ENCODE data around the gene UNC45A. TPM values are rescaled to one million over a fixed set of nuclear protein-coding genes. Genes with fewer than 3 reads are reported as not detected.

Gene UNC45A
- total RNA-seq, 1 experiment from 2014 or later, result 58.4 TPM

DNA sequence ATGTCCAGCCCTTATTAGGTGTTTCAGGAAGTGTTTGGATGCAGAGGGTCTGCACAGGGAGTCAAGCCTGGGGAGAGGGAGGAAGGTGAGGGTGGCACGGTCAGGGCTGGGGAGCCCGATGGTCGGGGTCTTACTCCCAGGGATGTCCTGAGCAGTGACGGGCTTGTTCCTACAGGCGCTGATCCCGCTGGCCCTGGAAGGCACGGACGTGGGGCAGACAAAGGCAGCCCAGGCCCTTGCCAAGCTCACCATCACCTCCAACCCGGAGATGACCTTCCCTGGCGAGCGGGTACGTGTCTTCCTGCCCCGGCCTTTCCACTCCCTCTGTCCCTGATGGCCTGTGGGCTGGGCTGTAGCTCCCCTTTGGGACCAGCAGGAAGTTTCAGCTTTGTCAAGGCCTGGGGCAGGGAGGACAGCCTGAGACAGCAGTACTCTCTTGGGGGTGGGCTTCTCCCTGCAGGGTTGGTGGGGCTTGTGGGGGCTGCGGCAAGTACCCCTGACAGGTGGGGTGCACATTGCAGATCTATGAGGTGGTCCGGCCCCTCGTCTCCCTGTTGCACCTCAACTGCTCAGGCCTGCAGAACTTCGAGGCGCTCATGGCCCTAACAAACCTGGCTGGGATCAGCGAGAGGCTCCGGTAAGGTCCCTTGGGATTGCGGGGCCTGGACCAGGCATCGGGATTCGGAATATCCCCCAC lies 15.0 kb downstream of the UNC45A start:
- in situ Hi-C loops (cut with HindIII; ENCODE audit: low pct_unique_long_range_greater_than_20kb, low sequenced_read_pairs), result no loop called here
- DNase-seq (ENCODE audit: low read depth, low spot score), result no peak

DNA sequence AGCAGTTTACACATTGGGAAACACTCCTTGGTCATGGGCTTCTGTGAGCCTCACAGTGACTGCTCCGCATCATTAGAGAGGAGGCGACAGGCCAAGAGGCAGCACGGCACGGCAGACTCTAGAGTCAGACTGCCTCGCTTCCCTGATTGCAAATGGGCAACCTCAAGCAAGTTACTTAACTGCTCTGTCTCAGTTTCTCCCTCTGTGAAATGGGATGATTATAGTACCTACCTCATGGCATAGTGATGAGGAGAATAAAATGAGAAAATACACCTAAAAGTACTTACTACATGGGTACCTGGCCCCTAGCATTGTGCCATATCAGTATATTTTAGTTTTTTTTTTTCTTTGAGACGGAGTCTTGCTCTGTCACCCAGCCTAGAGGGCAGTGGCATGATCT lies 15.6 kb downstream of the UNC45A start:
- in situ Hi-C loops (cut with HindIII; ENCODE audit: low pct_unique_long_range_greater_than_20kb, low sequenced_read_pairs), result no loop called here
- no peak for DNase-seq (ENCODE audit: low read depth, low spot score)

DNA sequence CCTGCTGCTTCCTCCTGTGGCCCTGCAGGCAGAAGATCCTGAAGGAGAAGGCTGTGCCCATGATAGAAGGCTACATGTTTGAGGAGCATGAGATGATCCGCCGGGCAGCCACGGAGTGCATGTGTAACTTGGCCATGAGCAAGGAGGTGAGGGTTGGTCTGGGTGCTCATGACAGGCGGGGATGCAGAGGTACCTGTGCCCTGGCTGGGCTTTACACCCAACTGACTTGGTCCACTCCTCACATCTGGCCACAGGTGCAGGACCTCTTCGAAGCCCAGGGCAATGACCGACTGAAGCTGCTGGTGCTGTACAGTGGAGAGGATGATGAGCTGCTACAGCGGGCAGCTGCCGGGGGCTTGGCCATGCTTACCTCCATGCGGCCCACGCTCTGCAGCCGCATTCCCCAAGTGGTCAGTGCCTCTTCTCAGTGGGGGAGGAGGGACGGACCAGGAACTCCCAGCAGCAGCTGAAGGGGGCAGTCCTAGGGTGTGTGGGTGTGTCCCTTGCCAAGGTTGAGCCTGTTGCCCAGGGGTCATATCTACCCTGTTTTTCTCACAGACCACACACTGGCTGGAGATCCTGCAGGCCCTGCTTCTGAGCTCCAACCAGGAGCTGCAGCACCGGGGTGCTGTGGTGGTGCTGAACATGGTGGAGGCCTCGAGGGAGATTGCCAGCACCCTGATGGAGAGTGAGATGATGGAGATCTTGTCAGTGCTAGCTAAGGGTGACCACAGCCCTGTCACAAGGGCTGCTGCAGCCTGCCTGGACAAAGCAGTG lies 18.0 kb downstream of the UNC45A start:
- in situ Hi-C loops (cut with HindIII; ENCODE audit: low pct_unique_long_range_greater_than_20kb, low sequenced_read_pairs), result no loop called here
- no peak for DNase-seq (ENCODE audit: low read depth, low spot score)

DNA sequence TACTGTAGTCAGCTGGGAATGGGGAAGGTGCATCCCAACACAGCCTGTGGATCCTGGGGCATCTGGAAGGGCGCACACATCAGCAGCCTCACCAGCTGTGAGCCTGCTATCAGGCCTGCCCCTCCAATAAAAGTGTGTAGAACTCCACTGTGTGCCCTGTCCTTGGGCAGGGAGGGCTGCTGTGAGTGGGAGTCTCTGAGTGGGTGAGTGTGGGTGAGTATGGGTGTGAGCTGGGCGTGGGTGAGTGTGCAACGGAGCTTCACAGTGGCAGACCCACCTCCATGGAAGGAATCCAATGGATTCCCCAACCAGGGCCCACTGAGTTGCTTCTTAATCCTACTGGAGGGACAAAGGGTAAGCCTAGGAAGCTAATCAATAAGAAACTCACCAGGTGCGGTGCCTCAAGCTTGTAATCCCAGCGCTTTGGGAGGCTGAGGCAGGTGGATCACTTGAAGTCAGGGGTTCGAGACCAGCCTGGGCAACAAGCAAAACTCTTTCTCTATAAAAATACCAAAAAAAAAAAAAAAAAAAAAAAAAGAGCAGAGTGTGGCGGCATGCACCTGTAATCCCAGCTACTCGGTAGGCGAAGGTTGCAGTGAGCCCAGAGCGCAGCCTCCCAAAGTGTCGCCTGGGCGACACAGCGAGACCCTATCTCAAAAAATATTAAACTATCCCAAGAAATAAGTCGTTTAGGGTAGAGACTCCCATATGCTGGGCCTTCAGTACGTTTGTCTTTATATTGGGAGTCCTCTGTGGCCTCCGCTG lies 19.0 kb downstream of the UNC45A start:
- DNase-seq (ENCODE audit: low read depth, low spot score), result no peak
- in situ Hi-C loops (cut with HindIII; ENCODE audit: low pct_unique_long_range_greater_than_20kb, low sequenced_read_pairs), result no loop called here

DNA sequence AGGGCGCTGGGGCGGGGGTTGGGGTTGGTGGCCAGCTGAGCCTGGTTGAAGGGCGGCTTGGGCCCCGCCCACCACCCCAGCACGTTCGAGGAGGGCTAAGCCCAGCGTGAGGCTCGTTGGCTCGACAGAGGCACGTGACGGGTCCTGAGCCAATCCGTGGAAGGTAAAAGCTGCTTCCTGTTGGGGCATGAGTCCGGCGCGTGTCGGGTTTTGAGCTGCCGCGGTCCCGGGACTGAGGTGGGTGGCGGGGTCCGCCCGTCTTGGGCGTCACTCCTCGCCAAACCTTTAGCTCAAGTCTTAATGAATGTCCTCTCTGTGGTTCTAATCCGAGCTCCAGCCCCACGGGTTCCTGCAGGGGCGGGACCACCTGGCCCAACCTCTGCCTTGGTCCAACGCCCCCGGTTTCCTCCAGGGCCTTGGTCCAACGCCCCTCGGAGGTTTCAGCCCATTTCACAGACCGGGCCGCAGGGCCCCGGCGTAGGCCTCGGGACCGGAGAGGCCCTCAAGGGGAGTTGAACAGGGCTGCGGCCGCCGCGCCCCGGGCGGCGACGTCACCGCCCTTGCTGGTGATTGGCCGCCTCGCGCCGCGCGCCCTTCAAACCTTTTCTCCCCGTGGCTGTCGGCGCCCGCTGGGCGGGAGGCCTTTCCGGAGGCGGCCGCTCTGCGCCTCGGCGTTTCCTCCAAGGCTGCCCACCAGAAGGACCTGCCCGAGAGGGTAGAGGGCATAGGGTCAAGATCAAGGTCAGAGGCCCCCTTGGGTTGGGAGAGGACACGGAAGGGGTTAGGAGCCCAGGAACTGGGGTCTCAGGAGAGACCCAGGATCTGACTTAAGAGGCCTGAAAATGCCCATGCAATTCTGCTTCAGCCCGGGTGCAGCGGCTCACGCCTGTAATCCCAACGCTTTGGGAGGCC lies 19.9 kb downstream of the UNC45A start, which contains the start of gene RCCD1:
Gene RCCD1, plus strand, starts transcription at position 173 of the 912 bp plus-strand sequence. CDS start 1,851 bp downstream, outside the sequence.
- in situ Hi-C loops (cut with HindIII; ENCODE audit: low pct_unique_long_range_greater_than_20kb, low sequenced_read_pairs), result no loop called here
- peak; percentile 97 for DNase-seq (ENCODE audit: low read depth, low spot score)

DNA sequence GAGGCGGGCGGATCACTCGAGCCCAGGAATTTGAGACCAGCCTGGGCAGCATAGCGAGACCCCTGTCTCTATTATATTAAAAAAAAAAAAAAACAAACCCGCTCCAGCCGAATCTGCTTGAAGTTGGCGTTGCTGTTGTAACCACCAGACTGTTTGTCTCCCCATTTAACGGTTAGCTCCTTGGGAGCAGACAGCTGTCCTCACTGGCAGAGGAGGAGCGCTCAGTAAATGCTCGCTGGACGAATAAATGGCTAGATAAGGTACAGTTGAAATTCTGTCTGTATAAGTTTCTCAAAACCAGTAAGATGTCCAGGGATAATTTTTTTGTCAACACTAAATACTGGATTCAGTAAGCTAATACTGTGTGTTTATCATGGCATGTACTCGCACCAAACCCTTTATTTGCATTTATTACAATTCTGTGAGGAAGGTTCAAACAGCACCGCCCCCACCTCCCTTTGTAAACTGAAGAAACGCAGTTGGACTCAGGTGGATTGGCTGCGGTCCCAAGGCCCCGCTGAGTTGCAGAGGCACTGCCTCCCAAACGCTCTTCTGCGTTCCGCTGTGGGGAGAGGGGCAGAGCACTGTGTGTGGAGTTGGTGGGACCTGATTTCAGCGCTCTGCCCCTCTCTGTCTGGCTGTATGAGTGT lies 20.7 kb downstream of the UNC45A start:
- in situ Hi-C loops (cut with HindIII; ENCODE audit: low pct_unique_long_range_greater_than_20kb, low sequenced_read_pairs), result no loop called here
- DNase-seq (ENCODE audit: low read depth, low spot score), result no peak

DNA sequence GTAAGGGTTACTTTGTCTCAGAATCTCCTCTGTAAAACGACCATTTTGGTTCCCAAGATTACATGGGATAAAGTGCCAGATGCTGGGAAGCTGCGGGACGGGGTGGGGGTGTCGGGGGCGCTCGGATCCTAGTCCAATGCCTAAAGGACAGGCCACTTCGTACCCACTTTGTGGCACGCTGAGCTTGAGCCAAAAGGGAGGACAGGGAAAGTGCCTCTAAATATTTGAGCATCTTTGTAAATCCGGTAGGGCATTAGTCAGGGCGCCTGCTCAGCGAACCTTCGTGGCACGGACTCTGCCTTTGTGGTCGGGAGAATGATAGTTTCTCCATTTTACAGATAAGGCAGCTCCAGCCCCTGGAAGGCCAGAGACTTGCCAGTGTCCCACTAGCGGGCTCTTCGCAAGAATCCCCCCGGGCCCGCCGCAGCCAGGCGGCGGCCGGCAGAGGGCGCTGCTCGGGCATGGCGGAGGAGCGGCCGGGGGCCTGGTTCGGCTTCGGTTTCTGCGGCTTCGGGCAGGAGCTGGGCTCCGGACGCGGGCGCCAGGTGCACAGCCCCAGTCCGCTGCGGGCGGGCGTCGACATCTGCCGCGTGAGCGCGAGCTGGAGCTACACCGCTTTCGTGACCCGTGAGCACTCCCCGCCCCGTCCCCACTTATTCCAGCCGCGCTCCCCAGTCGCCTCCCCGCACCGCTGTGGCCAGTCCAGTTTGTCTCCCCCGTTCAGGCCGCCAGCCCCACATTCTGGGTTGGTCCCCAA lies 21.4 kb downstream of the UNC45A start:
- in situ Hi-C loops (cut with HindIII; ENCODE audit: low pct_unique_long_range_greater_than_20kb, low sequenced_read_pairs), result no loop called here
- DNase-seq (ENCODE audit: low read depth, low spot score), result peak; percentile 44

DNA sequence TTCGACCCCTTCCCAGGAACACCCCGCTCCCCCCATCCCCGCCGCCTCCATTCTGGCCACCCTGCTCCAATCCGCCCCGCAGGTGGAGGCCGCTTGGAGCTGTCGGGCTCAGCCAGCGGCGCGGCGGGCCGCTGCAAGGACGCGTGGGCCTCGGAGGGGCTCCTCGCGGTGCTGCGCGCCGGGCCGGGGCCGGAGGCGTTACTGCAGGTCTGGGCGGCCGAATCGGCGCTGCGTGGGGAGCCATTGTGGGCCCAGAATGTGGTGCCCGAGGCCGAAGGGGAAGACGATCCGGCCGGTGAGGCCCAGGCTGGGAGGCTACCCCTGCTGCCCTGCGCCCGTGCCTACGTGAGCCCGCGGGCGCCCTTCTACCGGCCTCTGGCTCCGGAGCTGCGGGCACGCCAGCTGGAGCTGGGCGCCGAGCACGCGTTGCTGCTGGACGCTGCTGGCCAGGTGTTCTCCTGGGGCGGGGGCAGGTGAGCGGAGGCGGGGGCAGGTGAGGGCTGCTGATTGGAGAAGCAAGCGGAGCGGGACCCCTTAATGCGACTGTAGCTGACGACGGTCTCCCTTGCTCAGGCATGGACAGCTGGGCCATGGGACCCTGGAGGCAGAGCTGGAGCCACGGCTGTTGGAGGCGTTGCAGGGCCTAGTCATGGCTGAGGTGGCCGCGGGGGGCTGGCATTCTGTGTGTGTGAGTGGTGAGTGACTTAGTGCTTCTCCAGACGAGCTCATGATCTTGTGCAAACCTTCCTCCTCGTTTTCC lies 22.1 kb downstream of the UNC45A start:
- in situ Hi-C loops (cut with HindIII; ENCODE audit: low pct_unique_long_range_greater_than_20kb, low sequenced_read_pairs), result no loop called here
- DNase-seq (ENCODE audit: low read depth, low spot score), result no peak

DNA sequence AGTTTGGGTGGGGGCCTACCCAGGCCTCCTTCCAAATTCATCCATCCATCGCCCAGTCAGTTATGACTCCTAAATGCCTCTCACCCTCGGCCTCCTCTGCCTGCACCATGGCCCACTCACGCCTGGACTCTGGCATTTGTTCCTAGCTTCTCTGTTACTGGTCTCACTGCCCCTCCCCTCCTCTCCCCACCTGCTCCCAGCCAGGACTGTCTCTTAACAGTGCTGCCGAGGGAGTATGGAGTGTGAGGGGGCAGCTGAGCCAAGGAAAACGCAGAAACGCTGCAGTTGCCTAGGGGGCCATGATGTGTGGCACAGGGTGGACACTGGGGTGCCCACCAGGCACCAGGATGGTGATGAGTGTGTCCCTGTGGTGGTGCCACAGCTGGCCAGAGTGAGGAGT lies 22.7 kb downstream of the UNC45A start:
- in situ Hi-C loops (cut with HindIII; ENCODE audit: low pct_unique_long_range_greater_than_20kb, low sequenced_read_pairs), result no loop called here
- DNase-seq (ENCODE audit: low read depth, low spot score), result no peak

DNA sequence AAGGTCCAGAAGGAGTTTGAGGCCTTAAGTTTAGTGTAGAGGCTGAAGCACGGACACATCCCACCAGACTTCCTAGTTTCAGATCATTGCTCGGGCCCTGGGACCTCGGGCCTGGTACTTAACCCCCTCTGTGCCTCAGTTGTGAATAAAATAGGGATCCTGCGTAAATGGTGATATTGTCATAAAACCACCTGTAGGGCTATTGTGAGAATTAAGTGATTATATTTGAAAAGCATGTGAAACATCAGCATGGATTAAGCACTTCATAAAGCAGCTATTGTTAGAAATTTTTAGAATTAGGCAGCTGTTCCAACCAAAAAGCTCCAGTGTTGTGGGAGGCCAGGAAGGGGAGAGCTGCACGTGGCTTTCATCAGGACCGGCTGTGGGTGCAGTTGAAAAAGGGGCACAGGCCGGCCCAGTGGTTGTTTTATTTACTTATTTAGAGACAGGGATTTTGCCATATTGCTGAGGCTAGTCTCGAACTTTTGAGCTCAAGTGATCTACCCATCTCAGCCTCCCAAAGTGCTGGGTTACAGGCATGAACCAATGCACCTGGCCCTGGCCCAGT lies 24.0 kb downstream of the UNC45A start:
- in situ Hi-C loops (cut with HindIII; ENCODE audit: low pct_unique_long_range_greater_than_20kb, low sequenced_read_pairs), result no loop called here
- no peak for DNase-seq (ENCODE audit: low read depth, low spot score)

DNA sequence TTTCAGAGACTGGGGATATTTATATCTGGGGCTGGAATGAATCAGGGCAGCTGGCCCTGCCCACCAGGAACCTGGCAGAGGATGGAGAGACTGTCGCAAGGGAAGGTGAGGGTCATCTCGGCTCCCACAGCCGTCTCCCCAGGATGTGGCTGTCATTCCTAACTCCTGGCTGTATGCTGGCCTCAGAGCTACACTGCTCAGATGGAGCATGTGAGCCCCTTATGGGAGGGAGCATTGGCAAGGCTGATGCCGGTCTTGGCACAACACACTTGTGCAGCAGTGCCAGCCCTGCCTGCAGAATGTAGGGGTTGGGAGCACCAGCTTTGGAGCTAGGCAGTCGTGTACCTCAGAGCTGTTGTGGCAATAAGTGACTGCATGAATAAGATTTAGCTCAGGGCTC lies 24.8 kb downstream of the UNC45A start:
- in situ Hi-C loops (cut with HindIII; ENCODE audit: low pct_unique_long_range_greater_than_20kb, low sequenced_read_pairs), result no loop called here
- no peak for DNase-seq (ENCODE audit: low read depth, low spot score)

DNA sequence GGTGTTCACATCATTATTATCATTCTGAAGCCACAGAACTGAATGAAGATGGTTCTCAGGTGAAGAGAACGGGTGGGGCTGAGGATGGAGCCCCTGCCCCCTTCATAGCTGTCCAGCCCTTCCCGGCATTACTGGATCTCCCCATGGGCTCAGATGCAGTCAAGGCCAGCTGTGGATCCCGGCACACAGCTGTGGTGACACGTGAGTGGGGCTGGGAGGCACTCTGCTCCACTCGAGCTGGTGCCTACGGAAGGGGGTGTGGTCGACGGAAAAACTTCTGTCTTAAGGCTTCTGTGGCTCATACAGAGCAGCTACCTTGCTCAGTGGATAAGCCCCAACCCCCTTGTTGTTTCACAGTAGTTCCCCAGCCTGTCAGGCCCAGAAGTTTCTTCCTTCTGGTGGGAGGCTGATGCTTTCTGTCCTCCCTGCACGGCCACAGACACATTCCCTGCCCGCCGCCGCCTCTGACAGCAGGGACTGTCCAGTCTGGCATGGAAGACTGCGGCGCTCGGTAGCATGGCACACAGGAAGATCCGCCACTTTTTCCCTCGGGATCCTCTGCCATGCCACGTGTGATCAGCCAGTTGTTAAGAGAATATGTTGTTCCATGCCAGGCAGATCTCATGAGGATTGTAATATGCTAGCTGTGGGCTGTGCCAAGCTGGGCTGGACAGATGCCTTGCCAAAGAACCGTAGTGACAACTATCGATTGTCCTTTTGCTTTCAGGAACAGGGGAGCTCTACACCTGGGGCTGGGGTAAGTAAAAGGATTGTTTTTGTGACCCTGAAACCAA lies 25.4 kb downstream of the UNC45A start:
- in situ Hi-C loops (cut with HindIII; ENCODE audit: low pct_unique_long_range_greater_than_20kb, low sequenced_read_pairs), result no loop called here
- no peak for DNase-seq (ENCODE audit: low read depth, low spot score)

DNA sequence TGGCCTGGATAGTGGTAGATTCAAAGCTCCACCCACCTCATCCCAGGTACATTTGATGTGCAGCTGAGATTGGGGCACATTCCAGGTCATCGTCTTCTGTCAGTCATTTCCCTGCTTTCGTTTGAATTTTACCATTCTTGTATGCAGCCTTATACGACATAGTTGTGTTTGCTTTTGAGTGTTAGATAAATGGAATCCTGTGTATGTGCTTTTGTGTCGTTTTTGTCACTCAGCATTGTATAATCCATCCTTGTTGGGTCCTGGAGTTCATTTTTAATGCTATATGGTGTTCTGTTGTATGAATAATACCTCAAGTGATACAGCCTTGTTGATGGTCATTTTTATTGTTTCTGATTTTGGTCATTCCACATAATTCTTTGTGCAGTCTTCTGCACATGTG lies 26.9 kb downstream of the UNC45A start:
- in situ Hi-C loops (cut with HindIII; ENCODE audit: low pct_unique_long_range_greater_than_20kb, low sequenced_read_pairs), result no loop called here
- no peak for DNase-seq (ENCODE audit: low read depth, low spot score)

DNA sequence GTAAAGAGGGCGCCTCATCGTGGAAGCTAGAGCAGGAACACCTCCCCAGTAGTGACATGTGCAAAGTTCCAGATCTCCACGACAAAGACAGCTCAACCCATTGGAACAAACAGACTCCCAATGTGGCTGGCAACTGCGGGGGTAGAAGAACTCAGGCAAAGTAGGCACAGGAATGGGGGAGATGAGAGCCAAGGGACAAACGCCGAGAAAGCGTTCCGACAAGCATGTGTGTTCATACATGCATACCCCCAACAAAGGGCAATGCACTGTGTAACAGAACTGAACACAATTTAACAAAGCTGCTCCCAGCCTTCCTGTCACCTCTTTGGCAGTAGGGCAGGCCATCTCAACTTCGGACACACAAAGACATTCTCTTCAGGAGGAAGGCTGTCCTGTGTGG lies 31.2 kb downstream of the UNC45A start:
- in situ Hi-C loops (cut with HindIII; ENCODE audit: low pct_unique_long_range_greater_than_20kb, low sequenced_read_pairs), result no loop called here
- DNase-seq (ENCODE audit: low read depth, low spot score), result no peak

DNA sequence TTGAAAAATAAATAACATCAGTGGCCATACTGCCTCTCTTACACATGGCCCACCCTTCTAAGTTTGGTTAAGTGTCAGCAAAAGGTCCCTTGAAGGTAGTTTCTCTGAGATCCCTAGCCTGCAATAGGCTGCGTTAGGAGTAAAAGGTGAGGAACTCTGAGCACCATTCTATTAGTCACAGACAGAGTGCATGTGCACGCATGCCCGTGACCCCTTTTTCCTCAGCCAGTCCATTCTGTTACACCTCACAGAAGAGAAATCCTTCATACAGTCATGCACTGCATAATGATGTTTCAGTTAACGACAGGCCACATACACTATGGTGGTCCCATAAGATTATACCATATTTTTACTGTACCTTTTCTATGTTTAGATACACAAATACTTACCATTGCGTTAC lies 32.1 kb downstream of the UNC45A start:
- DNase-seq (ENCODE audit: low read depth, low spot score), result no peak
- in situ Hi-C loops (cut with HindIII; ENCODE audit: low pct_unique_long_range_greater_than_20kb, low sequenced_read_pairs), result no loop called here
